ENCODE results near the gene KMT2B.

DNA sequence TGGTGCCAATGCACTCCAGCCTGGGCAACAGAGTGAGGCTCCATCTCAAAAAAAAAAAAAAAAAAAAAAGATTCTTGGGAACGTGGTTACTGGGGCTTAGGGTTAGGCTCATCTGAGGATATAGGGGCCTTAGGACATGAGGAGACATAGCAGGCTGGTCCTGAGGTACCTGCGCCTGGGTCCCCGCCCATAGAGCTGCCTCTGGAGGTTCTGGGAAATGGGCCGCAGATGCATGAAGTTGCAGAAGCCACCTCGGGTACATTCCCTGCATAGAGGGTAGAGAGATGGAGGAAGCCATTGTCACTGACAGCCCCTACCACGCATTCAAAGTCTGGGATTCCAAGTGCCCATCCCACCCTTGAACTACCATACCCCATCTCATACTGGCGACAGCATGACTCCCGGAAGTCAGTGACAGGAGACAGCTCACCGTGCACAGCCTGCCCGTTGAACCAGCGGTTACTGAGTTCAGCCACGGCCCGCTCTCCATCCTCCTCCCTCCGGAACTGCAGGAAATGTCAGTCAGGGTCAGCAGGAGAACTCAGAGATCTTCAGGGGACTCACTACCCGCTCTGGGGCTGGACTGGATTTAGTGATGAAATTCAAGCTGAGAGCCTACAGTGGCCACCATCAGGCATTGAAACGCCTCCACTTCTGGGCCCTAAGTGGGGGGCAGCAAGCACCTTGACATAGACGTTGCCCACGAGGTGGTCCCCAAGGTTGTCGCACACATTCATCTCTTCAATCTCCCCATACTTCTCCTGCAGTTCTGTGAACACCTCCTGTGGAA, 26.0 kb downstream of the KMT2B start:
- TF ChIP-seq, protein P1, sequence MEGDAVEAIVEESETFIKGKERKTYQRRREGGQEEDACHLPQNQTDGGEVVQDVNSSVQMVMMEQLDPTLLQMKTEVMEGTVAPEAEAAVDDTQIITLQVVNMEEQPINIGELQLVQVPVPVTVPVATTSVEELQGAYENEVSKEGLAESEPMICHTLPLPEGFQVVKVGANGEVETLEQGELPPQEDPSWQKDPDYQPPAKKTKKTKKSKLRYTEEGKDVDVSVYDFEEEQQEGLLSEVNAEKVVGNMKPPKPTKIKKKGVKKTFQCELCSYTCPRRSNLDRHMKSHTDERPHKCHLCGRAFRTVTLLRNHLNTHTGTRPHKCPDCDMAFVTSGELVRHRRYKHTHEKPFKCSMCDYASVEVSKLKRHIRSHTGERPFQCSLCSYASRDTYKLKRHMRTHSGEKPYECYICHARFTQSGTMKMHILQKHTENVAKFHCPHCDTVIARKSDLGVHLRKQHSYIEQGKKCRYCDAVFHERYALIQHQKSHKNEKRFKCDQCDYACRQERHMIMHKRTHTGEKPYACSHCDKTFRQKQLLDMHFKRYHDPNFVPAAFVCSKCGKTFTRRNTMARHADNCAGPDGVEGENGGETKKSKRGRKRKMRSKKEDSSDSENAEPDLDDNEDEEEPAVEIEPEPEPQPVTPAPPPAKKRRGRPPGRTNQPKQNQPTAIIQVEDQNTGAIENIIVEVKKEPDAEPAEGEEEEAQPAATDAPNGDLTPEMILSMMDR (IDR thresholded peaks at IDR 0.05): no peak
- TF ChIP-seq POLR2A (IDR thresholded peaks at IDR 0.05): no peak

Measured in right lobe of liver (tissue), 4 donors.